Stimulated activated CD4-positive, alpha-beta T cell treated with anti-CD3 and anti-CD28 coated beads, Interleukin-15, amount 100 ng/mL, for 24 hours (primary cell): Measurements from ENCODE around the gene KIF16B.
A peak's percentile ranks its signal among the peaks of the same experiment; 100 is the strongest.
"Not testable (repeated sequence)": the region's sequence is repeated elsewhere in the genome, so short reads cannot be mapped to it uniquely, and the experiment has no call there.

Experiments used
- DNase-seq: peaks from one replicate; pipeline ENCODE4 v3.0.0-alpha.2; 2020

The KIF16B gene, protein sequence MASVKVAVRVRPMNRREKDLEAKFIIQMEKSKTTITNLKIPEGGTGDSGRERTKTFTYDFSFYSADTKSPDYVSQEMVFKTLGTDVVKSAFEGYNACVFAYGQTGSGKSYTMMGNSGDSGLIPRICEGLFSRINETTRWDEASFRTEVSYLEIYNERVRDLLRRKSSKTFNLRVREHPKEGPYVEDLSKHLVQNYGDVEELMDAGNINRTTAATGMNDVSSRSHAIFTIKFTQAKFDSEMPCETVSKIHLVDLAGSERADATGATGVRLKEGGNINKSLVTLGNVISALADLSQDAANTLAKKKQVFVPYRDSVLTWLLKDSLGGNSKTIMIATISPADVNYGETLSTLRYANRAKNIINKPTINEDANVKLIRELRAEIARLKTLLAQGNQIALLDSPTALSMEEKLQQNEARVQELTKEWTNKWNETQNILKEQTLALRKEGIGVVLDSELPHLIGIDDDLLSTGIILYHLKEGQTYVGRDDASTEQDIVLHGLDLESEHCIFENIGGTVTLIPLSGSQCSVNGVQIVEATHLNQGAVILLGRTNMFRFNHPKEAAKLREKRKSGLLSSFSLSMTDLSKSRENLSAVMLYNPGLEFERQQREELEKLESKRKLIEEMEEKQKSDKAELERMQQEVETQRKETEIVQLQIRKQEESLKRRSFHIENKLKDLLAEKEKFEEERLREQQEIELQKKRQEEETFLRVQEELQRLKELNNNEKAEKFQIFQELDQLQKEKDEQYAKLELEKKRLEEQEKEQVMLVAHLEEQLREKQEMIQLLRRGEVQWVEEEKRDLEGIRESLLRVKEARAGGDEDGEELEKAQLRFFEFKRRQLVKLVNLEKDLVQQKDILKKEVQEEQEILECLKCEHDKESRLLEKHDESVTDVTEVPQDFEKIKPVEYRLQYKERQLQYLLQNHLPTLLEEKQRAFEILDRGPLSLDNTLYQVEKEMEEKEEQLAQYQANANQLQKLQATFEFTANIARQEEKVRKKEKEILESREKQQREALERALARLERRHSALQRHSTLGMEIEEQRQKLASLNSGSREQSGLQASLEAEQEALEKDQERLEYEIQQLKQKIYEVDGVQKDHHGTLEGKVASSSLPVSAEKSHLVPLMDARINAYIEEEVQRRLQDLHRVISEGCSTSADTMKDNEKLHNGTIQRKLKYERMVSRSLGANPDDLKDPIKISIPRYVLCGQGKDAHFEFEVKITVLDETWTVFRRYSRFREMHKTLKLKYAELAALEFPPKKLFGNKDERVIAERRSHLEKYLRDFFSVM (N-terminal part only)

DNA sequence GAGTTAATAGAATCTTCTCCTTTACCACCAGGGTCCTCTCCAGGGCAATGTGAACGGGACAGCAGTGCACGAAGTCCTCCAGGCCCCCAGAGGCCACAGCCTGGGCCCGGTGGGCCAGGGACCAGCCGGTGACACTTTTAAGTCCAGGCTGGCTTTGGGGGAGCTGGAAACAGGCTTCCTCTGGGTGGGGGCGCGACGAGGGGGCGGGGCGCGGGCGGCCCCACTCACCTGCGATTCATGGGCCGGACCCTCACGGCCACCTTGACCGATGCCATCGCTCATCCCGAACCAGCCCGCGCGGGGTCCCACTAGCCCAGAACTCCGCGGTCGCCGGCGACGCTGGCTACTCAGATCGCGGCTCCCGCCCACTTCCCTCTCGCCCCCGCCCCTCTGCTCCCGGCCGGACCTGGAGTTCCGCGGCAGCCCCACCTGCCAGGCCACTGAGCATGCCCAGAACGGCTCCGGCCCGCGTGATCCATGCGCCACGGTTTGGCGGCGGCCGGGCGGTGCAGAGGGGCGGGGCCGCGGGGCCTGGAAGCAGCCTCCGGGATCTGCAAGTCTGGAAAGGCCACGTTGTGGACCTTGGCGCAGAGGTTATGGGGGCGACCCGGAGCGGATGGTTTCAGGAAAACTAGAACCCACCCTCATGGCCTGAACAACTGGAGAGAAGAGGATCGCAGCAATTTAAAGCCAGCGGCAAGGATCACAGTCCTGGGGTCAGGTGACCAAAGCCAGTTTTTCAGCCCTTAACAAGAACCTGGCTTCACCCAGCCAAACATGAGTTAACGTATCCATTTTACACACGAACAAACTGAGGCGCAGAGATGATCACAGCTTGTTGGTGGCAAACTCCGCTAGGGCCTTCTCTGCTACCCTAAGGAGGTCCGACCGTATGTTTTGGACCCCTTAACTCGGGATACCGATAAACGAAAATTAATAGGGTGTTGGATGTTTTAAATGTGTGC is at the start of gene KIF16B:
Gene KIF16B, minus strand, starts transcription at position 448 of the 965 bp plus-strand sequence. Its CDS starts 173 bp downstream, at position 275.
- DNase-seq: peak; percentile 92

GRCh38 chr20:16622501-16622900 is 49.3 kb upstream of the KIF16B start:
- DNase-seq: no peak

- DNase-seq: no peak
Observed at GRCh38 chr20:16621435-16622141, 48.3 kb upstream of the KIF16B start.

GRCh38 chr20:16620961-16621360 is 47.7 kb upstream of the KIF16B start:
- DNase-seq: no peak

- DNase-seq: no peak
Observed at GRCh38 chr20:16619953-16620352, 46.7 kb upstream of the KIF16B start.

DNA sequence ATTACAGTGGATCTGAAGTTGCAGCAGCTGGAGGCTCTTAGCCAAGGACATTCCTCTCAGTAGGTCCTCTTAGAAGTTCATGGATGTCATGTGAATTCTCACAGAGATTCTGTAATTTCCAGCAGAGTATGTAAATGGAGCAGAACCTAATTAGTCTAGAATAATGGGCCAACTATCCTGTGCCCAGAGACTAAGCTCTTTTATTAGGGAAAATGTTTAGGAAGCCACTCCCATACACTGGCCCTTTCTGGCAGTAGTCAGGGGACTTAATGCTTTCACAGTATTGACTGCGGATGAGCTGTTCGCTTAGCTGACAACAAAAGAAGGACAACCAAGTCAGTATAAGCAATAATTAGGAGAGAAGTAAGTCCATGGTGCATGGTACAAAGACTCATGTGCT is 43.8 kb upstream of the KIF16B start:
- DNase-seq: no peak

DNA sequence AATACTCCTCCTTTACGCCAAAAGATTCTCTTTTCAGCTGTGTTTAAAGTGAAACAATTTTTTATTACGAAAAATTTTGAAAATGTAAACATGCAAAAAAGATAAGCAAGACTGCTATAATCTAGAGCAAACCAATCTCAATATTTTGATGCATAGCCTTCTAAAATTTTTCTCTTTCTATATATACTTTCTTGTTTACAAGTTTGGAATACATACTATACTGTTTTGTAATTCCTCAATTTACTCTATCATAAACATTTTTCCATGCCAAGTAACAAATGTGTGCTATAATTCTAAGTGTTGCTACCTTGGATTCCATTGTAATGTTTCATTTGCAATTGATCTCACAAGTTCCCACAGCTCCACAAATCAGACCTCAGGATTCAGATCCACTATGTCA is 43.1 kb upstream of the KIF16B start:
- DNase-seq: no peak

- no peak for DNase-seq
Observed at GRCh38 chr20:16615199-16615598, 42.0 kb upstream of the KIF16B start.

GRCh38 chr20:16613954-16614353 is 40.7 kb upstream of the KIF16B start:
- DNase-seq: no peak

DNA sequence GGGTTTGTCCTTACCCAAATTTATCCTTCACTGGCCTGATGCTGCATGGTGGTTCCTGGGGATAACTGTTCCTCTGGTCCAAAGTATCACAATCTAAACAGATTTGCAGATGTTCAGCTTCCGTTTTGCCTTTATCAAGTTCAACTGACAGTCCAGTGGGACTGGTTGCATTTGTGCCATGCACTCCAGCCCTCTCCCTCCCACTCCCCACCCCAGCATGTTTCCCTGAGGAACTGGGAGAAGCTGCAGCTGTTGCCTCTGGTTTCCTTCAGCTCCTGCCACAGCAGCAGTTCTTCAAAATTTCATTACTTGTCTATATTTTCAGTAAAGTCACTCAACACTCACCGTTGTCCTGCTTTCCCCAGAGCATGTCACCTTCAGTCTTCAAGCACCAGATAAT is 39.5 kb upstream of the KIF16B start:
- no peak for DNase-seq

GRCh38 chr20:16611817-16612216 is 38.6 kb upstream of the KIF16B start:
- no peak for DNase-seq

GRCh38 chr20:16609066-16609465 is 35.8 kb upstream of the KIF16B start:
- DNase-seq: no peak

DNA sequence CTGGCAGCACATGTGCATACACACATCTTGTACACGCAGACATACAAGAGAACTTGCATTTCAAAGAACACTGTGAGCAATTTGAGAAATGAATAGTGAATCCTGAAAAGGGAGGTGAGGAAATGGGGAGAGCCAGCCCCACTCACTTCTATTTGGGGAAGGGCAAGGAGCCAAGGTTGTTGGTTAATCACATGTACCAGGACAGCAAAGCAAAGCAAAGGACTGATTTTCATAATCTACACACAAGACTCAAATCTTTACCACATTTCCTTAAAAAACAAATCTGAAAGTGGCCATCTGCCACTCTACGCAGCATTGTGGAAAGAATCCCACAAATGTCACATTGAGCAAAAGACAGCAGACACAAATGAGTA is 35.0 kb upstream of the KIF16B start:
- DNase-seq: no peak

DNA sequence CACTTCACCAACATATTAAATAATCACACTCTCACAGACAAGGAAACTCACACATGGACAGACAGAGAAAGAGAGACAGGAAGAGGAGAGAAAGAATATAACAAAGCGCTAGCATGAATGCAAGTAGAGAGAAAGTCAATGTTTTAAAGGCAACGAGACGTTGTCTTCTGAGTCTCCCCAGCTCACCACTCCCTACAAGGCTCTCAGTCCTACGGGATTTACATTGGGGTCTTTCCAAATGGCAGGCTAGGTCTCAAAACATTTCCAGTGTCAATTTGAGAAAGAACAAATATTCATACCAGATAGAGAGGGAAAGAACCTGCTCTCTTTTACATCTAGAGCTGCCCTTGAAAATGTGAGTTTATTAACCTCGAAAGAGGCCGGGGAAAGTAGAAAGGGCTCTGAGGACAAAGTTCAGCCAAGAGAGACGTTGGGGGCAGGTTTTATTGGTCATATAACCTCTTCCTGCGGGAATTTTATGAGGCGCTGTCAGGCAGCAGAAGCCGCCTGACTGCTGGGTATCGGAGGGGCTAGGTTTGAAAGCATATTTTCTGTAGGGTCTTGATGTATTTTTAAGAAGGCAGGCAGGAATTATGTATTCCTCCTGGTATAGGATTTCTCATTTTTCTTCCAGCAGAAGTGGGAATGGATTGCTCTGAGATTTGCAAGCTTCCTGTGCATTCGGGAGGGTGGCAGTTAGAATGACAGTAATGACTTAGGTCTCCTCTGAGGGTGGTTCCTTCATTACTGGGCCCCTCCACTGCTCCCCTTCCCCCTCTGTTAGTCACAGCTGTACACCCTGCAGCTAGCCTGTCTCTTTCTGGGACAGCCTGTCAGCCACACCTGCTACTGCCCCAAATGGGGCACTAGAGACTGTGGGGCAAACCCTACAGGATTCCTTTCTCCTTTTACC is 34.4 kb upstream of the KIF16B start:
- no peak for DNase-seq

- DNase-seq: no peak
Observed at GRCh38 chr20:16606468-16607070, 33.3 kb upstream of the KIF16B start.

DNA sequence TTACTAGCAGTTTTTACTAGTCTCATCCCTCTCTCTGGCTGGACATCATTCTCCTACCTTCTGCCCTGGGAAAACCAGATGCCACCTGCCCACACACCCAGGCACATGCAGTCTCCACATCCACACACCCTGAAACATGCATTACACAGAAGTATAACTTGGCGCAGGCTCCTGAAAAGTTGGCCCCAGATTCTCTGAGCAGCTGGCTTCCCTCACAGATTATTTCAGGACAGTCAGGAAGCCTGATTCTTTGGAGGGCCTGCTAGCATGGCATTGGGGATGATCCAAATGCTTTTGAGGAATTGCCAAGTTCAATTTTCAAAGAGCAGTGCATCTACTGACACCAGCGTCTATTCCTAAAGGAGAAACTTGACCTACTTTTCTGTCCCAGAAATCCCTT is 27.8 kb upstream of the KIF16B start:
- no peak for DNase-seq

DNA sequence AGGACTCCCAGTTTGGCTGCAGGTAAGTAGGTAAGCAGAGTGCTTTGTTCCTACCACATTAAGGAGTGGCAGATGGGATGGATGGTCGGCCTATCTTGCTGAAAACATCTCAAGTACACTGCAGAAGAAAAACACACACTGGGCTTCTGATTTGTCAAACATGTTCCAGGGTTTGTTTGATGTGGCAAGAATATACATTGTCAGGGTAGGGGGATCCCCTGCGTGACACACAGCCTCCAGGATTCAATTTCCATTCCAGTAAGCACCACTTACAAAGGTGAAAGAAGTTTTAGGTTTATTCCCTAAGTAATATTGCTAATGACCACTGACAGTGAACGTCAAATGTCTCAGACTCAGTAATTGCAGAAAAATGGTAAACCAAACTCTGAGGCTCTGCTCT is 26.0 kb upstream of the KIF16B start:
- peak; percentile 31 for DNase-seq

DNA sequence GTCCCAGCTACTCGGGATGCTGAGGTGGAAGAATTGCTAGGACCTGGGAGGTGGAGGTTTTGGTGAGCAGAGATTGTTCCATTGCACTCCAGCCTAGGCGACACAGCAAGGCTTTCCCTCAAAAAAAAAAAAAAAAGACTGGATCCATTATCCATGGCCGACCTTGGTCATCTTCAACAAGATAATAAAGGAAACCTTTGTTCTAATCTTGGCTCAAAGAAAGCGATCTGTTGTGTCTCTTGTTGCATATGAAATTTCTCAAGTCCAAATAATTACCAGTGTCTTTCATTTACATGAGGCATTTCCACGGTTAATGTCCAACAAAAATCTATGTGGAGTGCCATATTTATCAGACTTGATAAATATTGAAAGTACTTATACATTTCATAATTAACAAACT is 23.7 kb upstream of the KIF16B start:
- no peak for DNase-seq

GRCh38 chr20:16596404-16596803 is 23.2 kb upstream of the KIF16B start:
- DNase-seq: not testable (repeated sequence)

GRCh38 chr20:16595376-16595775 is 22.1 kb upstream of the KIF16B start:
- no peak for DNase-seq
